GM19372 (cell line): ENCODE measurements around the gene RARRES1.
A peak's percentile ranks its signal among the peaks of the same experiment; 100 is the strongest.

Experiments
- ATAC-seq: cut with Tn5 transposase; IDR thresholded peaks from one replicate; pipeline ENCODE4 v1.9.1; 2021; ENCODE audit warnings: mild to moderate bottlenecking, low read depth, moderate library complexity; ENCODE audit not compliant: unreplicated experiment

RARRES1 gene

GRCh38 chr3:158737410-158737809 is 5.2 kb upstream of the RARRES1 start:
- no peak for ATAC-seq

GRCh38 chr3:158735296-158736033 is 3.2 kb upstream of the RARRES1 start:
- no peak for ATAC-seq

GRCh38 chr3:158733656-158734055 is 1.4 kb upstream of the RARRES1 start:
- no peak for ATAC-seq

DNA sequence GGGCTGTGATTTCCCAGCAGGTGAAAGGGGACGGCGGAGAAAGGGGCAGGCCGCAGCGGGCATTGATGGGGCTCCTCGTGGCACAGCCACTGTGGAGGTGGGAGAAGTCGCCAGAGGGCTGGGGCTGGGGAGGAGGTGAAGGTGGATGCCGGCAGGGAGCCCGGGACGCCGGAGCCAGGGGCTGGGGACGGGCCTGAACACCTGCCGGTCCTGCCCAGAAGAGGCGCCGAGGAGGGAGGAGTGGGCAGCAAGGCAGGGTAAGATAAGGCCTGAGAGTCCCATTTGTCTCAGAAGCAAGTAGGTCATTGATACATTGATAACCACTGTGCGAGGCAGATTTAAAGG is 571 bp upstream of the RARRES1 start:
- no peak for ATAC-seq

- ATAC-seq, result no peak
Measured at GRCh38 chr3:158731486-158731885, 771 bp downstream of the RARRES1 start.

DNA sequence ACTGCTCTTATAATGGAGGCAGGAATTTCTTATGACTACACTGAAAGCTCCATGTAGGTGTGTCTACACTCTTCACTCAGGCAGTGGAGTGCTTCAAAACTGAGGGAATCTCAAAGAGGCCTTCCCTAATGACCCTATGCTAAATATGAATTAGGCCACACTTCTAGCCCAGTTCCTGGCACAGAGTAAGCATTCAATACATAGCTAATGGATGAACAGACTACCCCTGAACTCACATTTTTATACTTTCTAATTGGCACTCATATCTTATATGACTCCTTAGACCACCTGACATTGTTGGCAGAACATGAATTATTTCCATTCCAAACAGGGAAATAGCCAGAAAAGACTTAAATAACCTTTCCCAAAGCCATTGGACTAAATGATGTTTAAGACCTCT is 3.4 kb downstream of the RARRES1 start:
- ATAC-seq, result no peak

GRCh38 chr3:158728061-158728377 is 4.2 kb downstream of the RARRES1 start:
- ATAC-seq, result no peak

DNA sequence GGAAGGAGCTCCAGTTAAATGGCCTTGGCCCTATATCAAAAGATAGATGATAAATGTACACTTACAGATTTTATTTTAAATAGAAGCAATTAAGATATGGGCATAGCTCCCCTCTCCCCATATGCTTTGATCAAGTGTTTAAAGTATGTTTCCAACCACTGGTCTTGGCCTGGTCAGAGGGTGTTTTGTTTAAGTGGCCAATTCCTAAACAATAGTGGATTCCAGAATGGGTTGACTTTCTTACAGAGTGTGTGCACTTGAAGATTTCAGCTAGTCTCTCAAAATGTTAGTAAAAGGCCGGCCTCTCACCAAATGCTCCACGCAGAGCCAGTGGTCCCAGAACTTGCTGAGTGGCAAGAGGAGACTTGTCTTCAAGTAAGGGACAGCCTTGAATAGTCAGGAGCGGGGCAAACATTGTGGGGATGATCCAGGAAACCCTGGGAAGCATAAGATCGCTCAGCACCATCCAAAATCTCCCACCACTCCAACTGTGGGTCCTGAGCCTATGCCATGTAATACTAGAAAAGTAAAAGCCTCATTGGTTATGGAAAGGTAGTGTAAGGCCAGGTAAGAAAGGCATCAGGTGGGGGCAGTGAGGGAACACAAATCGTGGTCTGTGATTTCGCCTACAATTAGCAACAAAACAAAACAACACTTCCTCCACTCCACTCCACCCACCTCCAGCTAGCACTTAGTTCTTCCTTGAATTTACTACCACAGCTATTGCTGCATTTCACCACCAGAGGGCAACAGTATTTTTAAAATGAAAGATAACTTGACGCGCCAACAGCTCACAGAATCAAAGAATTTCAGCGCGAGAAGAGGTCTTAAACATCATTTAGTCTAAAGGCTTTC is 4.8 kb downstream of the RARRES1 start:
- peak; percentile 38 for ATAC-seq

DNA sequence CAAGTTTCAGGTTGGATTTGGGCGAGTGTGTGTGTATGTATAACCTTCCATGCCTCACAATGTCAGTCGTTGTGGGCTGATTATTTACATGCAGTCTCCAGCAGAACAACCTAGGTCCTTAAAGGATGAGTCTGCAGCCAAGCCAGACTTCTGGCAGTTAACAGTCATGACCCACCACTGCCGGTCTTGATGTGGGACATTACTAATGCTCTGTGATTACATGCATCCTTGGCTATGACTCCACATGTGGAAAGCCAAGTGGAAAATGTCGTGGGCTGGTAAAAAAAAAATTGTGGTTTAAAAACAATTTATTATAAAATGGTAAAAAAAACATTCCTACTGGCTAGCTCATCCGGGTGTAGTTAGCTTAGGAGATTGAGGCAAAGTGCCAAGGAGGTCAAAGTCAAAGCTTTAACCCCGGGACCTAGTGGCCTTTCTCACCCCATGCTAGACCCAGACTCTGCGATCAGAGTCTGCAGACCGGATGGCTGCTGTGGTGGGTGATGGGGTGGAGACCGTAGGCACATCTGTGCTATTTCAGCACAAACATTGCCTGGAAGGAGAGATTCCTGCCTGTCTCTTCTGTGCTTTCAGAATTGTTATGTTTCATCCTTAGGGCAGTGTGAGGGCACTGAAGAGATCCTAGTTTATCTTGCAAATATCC is 6.8 kb downstream of the RARRES1 start:
- no peak for ATAC-seq

DNA sequence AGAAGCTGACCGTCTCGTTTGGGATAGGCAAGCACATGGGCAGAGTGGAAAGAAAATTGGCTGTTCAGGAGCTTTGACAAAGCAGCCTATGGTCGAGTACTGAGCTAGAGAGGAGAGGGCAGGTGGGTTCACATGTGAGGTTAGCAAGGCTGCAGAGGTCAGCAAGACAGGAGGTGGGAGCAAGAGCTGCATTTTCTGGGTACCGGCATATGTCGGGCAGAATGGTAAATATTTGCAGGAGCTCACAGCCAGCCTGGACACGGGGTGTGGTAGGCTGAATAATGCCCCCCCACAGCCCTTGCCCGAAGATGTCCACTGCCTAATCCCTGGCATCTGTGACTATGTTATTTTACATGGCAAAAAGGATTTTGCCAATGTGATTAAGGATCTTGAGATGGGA is 8.3 kb downstream of the RARRES1 start:
- no peak for ATAC-seq

GRCh38 chr3:158722108-158722507 is 10.1 kb downstream of the RARRES1 start:
- no peak for ATAC-seq

- no peak for ATAC-seq
Measured at GRCh38 chr3:158718490-158719170, 13.6 kb downstream of the RARRES1 start.

GRCh38 chr3:158717576-158717975 is 14.7 kb downstream of the RARRES1 start:
- no peak for ATAC-seq

- ATAC-seq, result no peak
Measured at GRCh38 chr3:158713094-158713499, 19.2 kb downstream of the RARRES1 start.

DNA sequence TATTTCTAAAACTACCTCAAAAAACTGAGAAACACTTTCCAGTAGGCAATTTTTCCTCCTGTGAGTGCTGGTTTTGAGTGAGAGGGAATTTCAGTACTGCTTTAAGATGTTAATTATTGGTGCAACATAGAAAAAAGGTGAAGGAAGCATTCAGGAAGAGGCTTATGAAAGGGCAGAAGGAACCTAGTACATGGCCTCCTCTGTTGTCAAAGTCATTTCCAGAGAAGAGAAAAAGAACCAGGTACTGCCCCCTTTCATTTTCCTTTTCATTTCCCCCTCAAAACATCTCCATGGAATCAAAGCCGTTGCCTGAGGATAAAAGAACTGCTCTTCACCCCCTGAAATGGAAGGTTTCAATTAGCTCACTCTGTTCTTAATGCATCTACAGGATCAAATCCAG is 19.8 kb downstream of the RARRES1 start:
- ATAC-seq, result no peak

GRCh38 chr3:158711886-158712285 is 20.4 kb downstream of the RARRES1 start:
- no peak for ATAC-seq

DNA sequence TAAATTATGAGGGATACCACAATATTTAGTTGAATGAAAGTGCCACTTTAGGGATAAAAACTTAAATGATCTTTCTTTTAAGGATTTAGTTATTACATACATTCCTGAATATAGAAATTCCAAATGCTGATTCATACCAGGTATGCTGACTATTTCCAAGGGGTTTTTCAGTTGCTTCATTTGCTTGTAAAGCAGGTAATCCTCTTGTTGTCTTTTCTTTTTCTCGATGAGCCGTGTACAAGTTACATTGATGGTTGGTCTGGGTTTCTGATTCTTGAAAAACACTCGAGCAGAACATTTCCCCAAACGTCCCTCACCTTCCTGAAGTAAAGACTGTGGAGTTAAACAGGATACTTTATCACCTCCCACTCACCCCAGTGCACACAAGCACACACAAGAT is 21.7 kb downstream of the RARRES1 start:
- no peak for ATAC-seq

DNA sequence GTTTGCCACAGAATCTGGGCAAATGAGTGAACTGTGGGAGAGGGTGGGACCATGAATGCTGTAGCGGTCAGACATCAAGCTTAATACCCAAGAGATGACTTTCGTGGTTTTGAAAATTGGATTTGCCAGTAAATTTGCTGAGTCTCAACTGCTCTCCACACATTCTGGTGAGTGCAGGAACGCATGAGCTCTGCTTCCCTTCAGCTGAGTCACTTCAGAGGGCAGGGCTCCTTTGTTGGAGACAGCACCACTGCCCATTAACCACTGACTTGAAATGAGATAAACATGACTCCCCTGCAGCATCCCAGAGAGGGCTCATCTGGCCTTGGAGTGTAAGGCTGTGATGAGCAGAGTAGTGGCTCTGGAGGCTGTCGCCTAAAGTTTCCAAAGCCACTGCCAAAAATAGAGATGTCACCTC is 22.6 kb downstream of the RARRES1 start:
- no peak for ATAC-seq

DNA sequence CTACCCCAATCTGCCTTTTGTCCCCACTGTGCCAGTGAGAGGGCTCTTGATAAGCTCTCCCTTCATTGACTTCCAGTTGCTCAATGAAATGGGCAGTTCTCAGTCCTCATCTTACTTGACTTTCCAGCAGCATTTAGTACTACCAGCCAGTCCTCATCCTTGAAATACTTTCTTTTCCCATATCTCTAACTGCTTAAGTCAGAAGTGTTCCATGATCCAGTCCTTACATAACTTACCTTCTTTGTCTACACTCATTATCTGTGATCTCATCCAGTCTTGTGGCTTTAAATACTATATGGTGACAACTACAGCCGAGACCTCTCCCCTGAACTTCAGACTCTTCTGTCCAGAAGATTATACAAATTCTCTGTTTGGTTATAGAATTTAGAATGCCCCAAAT is 28.7 kb downstream of the RARRES1 start:
- ATAC-seq, result no peak

DNA sequence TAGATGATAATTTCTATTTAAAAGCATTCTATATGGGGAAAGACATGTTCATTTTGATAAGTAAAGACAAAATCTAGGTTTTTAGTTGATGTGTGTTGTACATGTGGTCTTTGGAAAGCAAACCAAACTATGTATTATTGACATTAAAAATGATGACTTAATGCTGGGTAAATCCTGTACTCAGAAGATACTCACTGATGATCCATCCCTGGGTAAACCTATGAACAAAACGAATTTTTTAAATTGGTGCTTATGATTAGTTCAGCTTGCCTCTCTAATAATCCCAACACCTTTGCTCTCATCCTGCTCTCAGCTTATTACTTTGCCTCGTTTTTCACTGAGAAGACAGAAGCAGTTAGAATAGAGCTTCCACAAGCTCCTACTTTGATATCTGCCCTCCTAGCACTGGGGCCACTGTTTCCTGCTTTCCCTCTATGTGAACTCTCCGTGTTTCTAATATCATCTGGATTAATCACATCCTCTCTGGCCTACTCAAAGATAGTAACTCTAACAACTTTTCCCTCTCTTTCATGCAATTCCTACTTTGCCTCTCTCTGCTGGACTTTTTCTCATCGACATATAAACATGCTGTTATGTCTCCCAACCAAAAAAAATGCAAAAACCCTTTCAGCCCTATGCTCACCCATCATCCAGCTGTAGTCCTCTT is 29.3 kb downstream of the RARRES1 start:
- ATAC-seq, result no peak
